Cardiac muscle cell (in vitro differentiated cells and primary cell): Measurements from ENCODE around the gene FAM107A. TPM values are rescaled to one million over a fixed set of nuclear protein-coding genes. Genes with fewer than 3 reads are reported as not detected.
A peak's percentile ranks its signal among the peaks of the same experiment; 100 is the strongest.

ENCODE experiments used
- DNase-seq, 2 donors: peaks; one replicate each; pipeline versions ENCODE4 v3.0.0 to v3.0.0-alpha.2; 2010 to 2017; ENCODE audit warnings: low read depth in 1 of 2, low spot score in 1 of 2
- H3K27ac ChIP-seq: fragments of 200-600 bp; sonication (generic); 2 replicates; pipeline ENCODE4 v1.5.1; 2016
- H3K27me3 ChIP-seq: fragments of 200-600 bp; sonication (generic); 2 replicates; pipeline ENCODE4 v1.6.0; 2016; ENCODE audit warnings: control low read depth
- H3K36me3 ChIP-seq: fragments of 200-600 bp; sonication (generic); 2 replicates; pipeline ENCODE4 v1.5.1; 2016; ENCODE audit warnings: control low read depth
- H3K4me1 ChIP-seq: fragments of 200-600 bp; sonication (generic); 2 replicates; pipeline ENCODE4 v1.8.1; 2017; ENCODE audit warnings: low read depth, mild to moderate bottlenecking, mixed run types
- H3K4me3 ChIP-seq: fragments of 200-600 bp; sonication (generic); 2 replicates; pipeline ENCODE4 v1.5.1; 2016; ENCODE audit warnings: mild to moderate bottlenecking
- H3K9me3 ChIP-seq: fragments of 200-600 bp; sonication (generic); 2 replicates; pipeline ENCODE4 v1.5.1; 2017; ENCODE audit warnings: low read depth, mild to moderate bottlenecking, control low read depth
- polyA plus RNA-seq: library from polyadenylated mRNA; unstranded; fragments of >200 nt; fragmentation: Nextera tagmentation; extraction: Ambion mirVana; gene quantifications from 2 replicates; pipeline ENCODE4 v1.2.1, GENCODE V29; 2016
- total RNA-seq: library from RNA; depleted of rRNA; stranded (reverse); fragments of >200 nt; gene quantifications from 2 replicates; pipeline ENCODE4 v1.2.3, GENCODE V29; 2016
- TF ChIP-seq, protein P1 (sequence below): IDR thresholded peaks from 2 replicates; pipeline ENCODE4 v1.5.1; 2012; ENCODE audit warnings: low read depth, mild to moderate bottlenecking, low read length

The FAM107A gene
- total and polyA plus RNA-seq, 2 experiments from 2014 or later, result not detected

DNA sequence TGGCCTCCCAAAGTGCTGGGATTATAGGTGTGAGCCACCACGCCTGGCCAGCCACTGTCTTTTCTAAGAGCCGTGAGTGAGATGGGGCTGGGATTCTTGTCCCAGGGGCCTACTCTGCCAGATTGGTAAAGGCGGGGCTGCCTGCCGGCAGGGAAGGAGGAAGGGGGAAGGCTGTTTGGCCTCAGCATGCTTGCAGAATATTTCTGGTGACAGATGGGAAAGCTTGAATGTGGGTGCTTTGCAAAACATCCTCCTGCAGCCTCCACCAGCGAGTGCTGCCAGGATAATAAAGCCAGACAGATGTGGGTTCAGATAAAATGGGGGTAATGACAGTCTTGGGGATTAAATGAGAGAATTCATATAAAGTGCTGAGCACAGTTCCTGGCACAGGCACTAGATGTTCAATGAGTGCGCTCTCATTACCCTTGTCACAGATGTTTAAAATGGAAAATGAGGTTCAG is 20.4 kb downstream of the FAM107A start:
- no peaks in the 10 kb centered on the region for H3K4me1 ChIP-seq
- TF ChIP-seq, protein P1, sequence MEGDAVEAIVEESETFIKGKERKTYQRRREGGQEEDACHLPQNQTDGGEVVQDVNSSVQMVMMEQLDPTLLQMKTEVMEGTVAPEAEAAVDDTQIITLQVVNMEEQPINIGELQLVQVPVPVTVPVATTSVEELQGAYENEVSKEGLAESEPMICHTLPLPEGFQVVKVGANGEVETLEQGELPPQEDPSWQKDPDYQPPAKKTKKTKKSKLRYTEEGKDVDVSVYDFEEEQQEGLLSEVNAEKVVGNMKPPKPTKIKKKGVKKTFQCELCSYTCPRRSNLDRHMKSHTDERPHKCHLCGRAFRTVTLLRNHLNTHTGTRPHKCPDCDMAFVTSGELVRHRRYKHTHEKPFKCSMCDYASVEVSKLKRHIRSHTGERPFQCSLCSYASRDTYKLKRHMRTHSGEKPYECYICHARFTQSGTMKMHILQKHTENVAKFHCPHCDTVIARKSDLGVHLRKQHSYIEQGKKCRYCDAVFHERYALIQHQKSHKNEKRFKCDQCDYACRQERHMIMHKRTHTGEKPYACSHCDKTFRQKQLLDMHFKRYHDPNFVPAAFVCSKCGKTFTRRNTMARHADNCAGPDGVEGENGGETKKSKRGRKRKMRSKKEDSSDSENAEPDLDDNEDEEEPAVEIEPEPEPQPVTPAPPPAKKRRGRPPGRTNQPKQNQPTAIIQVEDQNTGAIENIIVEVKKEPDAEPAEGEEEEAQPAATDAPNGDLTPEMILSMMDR, result no peak
- H3K27me3 ChIP-seq, result no peaks in the 10 kb centered on the region
- H3K9me3 ChIP-seq, result no peaks in the 10 kb centered on the region
- H3K36me3 ChIP-seq, result no peaks in the 10 kb centered on the region
- H3K4me3 ChIP-seq, result no peak overlapping the region
- no peak for DNase-seq
- no peak overlapping the region for H3K27ac ChIP-seq

DNA sequence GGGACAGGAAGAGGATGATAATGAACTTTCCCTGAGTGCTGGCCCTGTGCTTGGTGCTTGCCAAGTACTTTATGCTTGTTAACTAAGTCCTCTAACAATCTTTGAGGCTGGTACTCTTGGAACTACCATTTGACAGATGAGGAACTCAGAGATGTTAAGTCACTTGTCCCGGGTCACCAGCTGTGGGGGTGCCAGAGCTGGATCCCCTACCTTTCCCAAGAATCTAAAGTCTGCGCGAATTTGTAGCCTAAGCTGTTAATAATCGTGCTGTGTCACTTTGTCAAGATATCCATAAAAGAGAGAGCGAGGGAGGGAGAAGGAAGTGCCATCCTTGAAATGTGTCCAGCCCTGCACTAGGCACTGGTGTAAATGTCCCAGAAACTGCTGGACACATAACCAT is 21.2 kb downstream of the FAM107A start:
- no peak for DNase-seq
- H3K27me3 ChIP-seq, result no peaks in the 10 kb centered on the region
- no peaks in the 10 kb centered on the region for H3K36me3 ChIP-seq
- TF ChIP-seq, protein P1, result no peak
- H3K4me3 ChIP-seq, result no peak overlapping the region
- H3K9me3 ChIP-seq, result no peaks in the 10 kb centered on the region
- no peaks in the 10 kb centered on the region for H3K4me1 ChIP-seq
- no peak overlapping the region for H3K27ac ChIP-seq

DNA sequence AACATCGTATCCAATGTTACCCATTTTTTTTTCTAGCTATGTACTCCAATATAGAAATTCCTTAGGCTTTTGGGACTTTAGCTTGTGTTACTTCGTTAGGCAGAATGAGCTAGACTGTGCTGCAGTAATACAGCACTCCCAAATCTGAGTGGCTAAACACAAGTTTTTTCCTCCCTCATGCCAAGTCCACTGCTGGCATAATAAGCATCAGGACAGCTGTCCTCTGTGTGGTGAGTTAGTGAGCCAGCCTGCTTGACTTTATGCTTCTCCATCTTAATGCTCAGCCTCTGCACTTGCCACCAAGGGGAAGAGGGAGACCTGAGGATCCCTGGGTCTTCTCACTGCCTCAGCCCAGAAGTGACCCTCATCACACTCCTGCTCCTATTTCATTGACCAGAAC is 22.0 kb downstream of the FAM107A start:
- Histone ChIP-seq H3K27ac (no peak overlapping the region), H3K4me1 (no peaks in the 10 kb centered on the region), H3K9me3 (no peaks in the 10 kb centered on the region), H3K4me3 (no peak overlapping the region), H3K36me3 (no peaks in the 10 kb centered on the region), H3K27me3 (no peaks in the 10 kb centered on the region)
- TF ChIP-seq, protein P1, result no peak
- DNase-seq, result no peak

DNA sequence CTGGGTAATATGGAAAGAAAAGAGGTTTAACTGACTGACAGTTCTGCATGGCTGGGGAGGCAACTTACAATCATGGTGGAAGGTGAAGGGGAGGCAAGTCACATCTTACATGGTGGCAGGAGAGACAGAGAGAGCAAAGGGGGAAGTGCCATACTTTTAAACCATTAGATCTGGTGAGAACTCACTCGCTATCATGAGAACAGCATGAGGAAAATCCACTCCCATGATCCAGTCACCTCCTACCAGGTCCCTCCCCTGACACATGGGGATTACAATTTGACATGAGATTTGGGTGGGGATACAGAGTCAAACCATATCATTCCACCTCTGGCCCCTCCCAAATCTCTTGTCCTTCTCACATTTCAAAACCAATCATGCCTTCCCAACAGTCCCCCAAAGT is 24.2 kb downstream of the FAM107A start:
- no peak overlapping the region for H3K4me3 ChIP-seq
- H3K27ac ChIP-seq, result no peak overlapping the region
- TF ChIP-seq, protein P1, result no peak
- H3K36me3 ChIP-seq, result no peaks in the 10 kb centered on the region
- H3K27me3 ChIP-seq, result no peaks in the 10 kb centered on the region
- no peaks in the 10 kb centered on the region for H3K4me1 ChIP-seq
- no peaks in the 10 kb centered on the region for H3K9me3 ChIP-seq
- DNase-seq, result no peak

DNA sequence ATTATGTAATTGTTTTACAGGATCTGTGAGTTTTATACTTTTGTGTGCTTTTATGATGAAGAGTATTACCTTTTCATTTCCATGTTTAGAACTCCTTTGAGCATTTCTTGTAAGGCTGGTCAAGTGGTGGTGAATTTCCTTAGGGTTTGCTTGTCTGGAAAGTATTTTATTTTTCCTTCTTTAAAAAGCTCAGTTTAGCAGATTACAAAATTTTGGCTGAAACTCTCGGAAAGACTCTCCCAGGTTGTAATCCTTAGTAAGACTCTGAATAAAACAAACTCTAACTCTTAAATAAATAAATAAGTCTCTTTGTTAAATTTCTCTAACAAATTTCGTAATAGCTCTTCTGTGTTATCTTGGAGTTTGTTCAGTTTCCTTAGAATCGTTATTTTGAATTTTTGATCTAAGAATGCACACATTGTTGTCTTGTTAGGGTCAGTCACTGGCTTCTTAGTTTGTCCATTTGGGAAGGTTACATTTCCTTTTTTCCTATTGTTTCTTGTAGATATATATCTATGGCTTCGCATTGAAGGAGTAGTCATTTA is 25.5 kb downstream of the FAM107A start:
- Histone ChIP-seq H3K36me3 (no peaks in the 10 kb centered on the region), H3K27ac (no peak overlapping the region), H3K4me3 (no peak overlapping the region), H3K4me1 (no peaks in the 10 kb centered on the region), H3K9me3 (no peaks in the 10 kb centered on the region), H3K27me3 (no peaks in the 10 kb centered on the region)
- TF ChIP-seq, protein P1, result no peak
- DNase-seq, result peak in 1 of 2 donors; percentile 28
